Trophoblast cell (in vitro differentiated cells and primary cell): ENCODE measurements around the gene ZNF57. TPM values are rescaled to one million over a fixed set of nuclear protein-coding genes. Genes with fewer than 3 reads are reported as not detected.

Source experiments
- DNase-seq, 2 donors: peaks; one replicate each; pipeline ENCODE4 v3.0.0-alpha.2; 2016
- H2AFZ ChIP-seq: 2 replicates; pipeline ENCODE4 v1.6.1; 2013; ENCODE audit warnings: low read length, moderate library complexity, mild to moderate bottlenecking; ENCODE audit not compliant: insufficient read depth, poor library complexity
- H2AK5ac ChIP-seq: 2 replicates; pipeline ENCODE4 v1.6.1; 2013; ENCODE audit warnings: mild to moderate bottlenecking, low read length
- H2BK120ac ChIP-seq: 2 replicates; pipeline ENCODE4 v1.6.1; 2013; ENCODE audit warnings: low read length, mild to moderate bottlenecking, moderate library complexity; ENCODE audit not compliant: insufficient read depth, poor library complexity
- H2BK12ac ChIP-seq: 2 replicates; pipeline ENCODE4 v1.6.1; 2013; ENCODE audit warnings: mild to moderate bottlenecking, low read length, moderate library complexity
- H2BK5ac ChIP-seq: 2 replicates; pipeline ENCODE4 v1.6.1; 2013; ENCODE audit warnings: low read length, low read depth, moderate library complexity, mild to moderate bottlenecking; ENCODE audit not compliant: poor library complexity
- H3K14ac ChIP-seq: 2 replicates; pipeline ENCODE4 v1.6.1; 2013; ENCODE audit warnings: mild to moderate bottlenecking, low read length
- H3K18ac ChIP-seq: 2 replicates; pipeline ENCODE4 v1.6.1; 2013; ENCODE audit warnings: mild to moderate bottlenecking, low read length
- H3K23ac ChIP-seq: 2 replicates; pipeline ENCODE4 v1.6.1; 2013; ENCODE audit warnings: low read length
- H3K27ac ChIP-seq: 2 replicates; pipeline ENCODE4 v1.5.1; 2013; ENCODE audit warnings: low read depth, mild to moderate bottlenecking, inconsistent platforms, low read length, moderate library complexity
- H3K27me3 ChIP-seq: 2 replicates; pipeline ENCODE4 v1.6.1; 2013; ENCODE audit warnings: inconsistent platforms, mild to moderate bottlenecking, low read length, moderate library complexity; ENCODE audit not compliant: insufficient read depth
- H3K36me3 ChIP-seq, 2 experiments: 1 replicate in 1 of 2; 2 replicates in 1 of 2; pipeline ENCODE4 v1.6.1; 2013; ENCODE audit warnings: low read length in 2 of 2, mild to moderate bottlenecking in 2 of 2, moderate library complexity in 1 of 2; ENCODE audit not compliant: insufficient read depth in 2 of 2, control insufficient read depth in 1 of 2
- H3K4ac ChIP-seq: 2 replicates; pipeline ENCODE4 v1.6.1; 2013; ENCODE audit warnings: low read depth, mild to moderate bottlenecking, low read length, moderate library complexity
- H3K4me1 ChIP-seq, 2 experiments: 1 replicate in 1 of 2; 2 replicates in 1 of 2; pipeline ENCODE4 v1.6.1; 2013; ENCODE audit warnings: low read length in 2 of 2, mild to moderate bottlenecking in 2 of 2, moderate library complexity in 1 of 2; ENCODE audit not compliant: insufficient read depth in 2 of 2, control insufficient read depth in 1 of 2
- H3K4me2 ChIP-seq: 2 replicates; pipeline ENCODE4 v1.6.1; 2013; ENCODE audit warnings: inconsistent platforms, mild to moderate bottlenecking, low read length, moderate library complexity
- H3K4me3 ChIP-seq: 2 replicates; pipeline ENCODE4 v1.5.1; 2013; ENCODE audit warnings: mild to moderate bottlenecking, low read depth, low read length, inconsistent platforms
- H3K79me1 ChIP-seq: one replicate; pipeline ENCODE4 v1.6.1; 2013; ENCODE audit warnings: low read length
- H3K79me2 ChIP-seq: 2 replicates; pipeline ENCODE4 v1.6.1; 2013; ENCODE audit warnings: low read length, mild to moderate bottlenecking; ENCODE audit not compliant: control insufficient read depth, insufficient read depth, poor library complexity
- H3K9ac ChIP-seq: 2 replicates; pipeline ENCODE4 v1.6.1; 2013; ENCODE audit warnings: mild to moderate bottlenecking, low read length
- H3K9me3 ChIP-seq: 2 replicates; pipeline ENCODE4 v1.6.1; 2013; ENCODE audit warnings: low read depth, mild to moderate bottlenecking, control low read depth, inconsistent platforms, low read length; ENCODE audit not compliant: insufficient read depth
- H4K12ac ChIP-seq: 2 replicates; pipeline ENCODE4 v1.6.1; 2013; ENCODE audit warnings: low read depth, mild to moderate bottlenecking, low read length, moderate library complexity
- H4K8ac ChIP-seq: 2 replicates; pipeline ENCODE4 v1.6.1; 2013; ENCODE audit warnings: low read depth, mild to moderate bottlenecking, low read length, moderate library complexity
- H4K91ac ChIP-seq: one replicate; pipeline ENCODE4 v1.6.1; 2013; ENCODE audit warnings: low read depth, mild to moderate bottlenecking, low read length, moderate library complexity
- WGBS: extraction: QIAGEN DNeasy Blood & Tissue Kit; methylation state at CpG from one replicate; pipeline ENCODE4 v1.1.7; 2013; ENCODE audit warnings: missing lambda C conversion rate; ENCODE audit not compliant: insufficient read length, insufficient coverage; ENCODE audit errors: extremely low coverage; 5-methylcytosine and 5-hydroxymethylcytosine counted together
- polyA plus RNA-seq: library from polyadenylated mRNA; stranded (reverse); fragments of 200-250 nt; gene quantifications from 2 replicates; pipeline ENCODE4 v1.2.3, GENCODE V29; 2013

Gene ZNF57
- polyA plus RNA-seq, result 5.2 and 5.6 TPM in 2 replicates

- Histone ChIP-seq H3K9ac (peak within 1 kb of the TSS; percentile 81), H3K9me3 (peaks cover 5% of the 10 kb centered on the region), H3K14ac (peak within 1 kb of the TSS; percentile 94), H3K4me2 (peak within 1 kb of the TSS; percentile 100), H3K23ac (no peak within 1 kb of the TSS), H2BK5ac (peak within 1 kb of the TSS; percentile 60), H3K4me1 (peaks cover 0 to 3% of the 10 kb centered on the region in 2 experiments), H3K27me3 (no peaks in the 10 kb centered on the region), H2AFZ (peak within 1 kb of the TSS; percentile 93), H4K8ac (peak within 1 kb of the TSS; percentile 92), H3K4me3 (peak within 1 kb of the TSS; percentile 94), H2BK12ac (peak within 1 kb of the TSS; percentile 38), H2BK120ac (peak within 1 kb of the TSS; percentile 57), H3K79me1 (peaks cover 5% of the 10 kb centered on the region), H3K36me3 (no peaks in the 10 kb centered on the region), H3K18ac (peak within 1 kb of the TSS; percentile 94), H3K79me2 (peaks cover 5% of the 10 kb centered on the region), H4K91ac (peak within 1 kb of the TSS; percentile 65), H3K4ac (peak within 1 kb of the TSS; percentile 90), H4K12ac (peak within 1 kb of the TSS; percentile 98), H3K27ac (peak within 1 kb of the TSS; percentile 40), H2AK5ac (peak within 1 kb of the TSS; percentile 50)
- DNase-seq, result peak; percentile 100
- no CpG with 5 or more reads among the region's 100 CpGs for WGBS
These were observed at the start of gene ZNF57 for GRCh38 chr19:2900296-2901252. ZNF57 (plus strand) TSS chr19:2900928; CDS start chr19:2901046, 118 bp downstream.

- WGBS, result no CpG with 5 or more reads among the region's 10 CpGs
- DNase-seq, result no peak
- H3K9ac ChIP-seq, result no peak overlapping the region
These were observed 48.1 kb upstream of the ZNF57 start for GRCh38 chr19:2852598-2852997.

GRCh38 chr19:2853015-2853606, 47.6 kb upstream of the ZNF57 start:
- H3K9me3 ChIP-seq, result peaks cover 20% of the 10 kb centered on the region
- H3K23ac ChIP-seq, result no peak overlapping the region
- no peak for DNase-seq
- H3K4me1 ChIP-seq, result no peaks in the 10 kb centered on the region
- no peak overlapping the region for H4K91ac ChIP-seq
- no peak overlapping the region for H2AK5ac ChIP-seq
- H3K18ac ChIP-seq, result no peak overlapping the region
- H3K36me3 ChIP-seq, result peaks cover 19 to 33% of the 10 kb centered on the region in 2 experiments
- no peak overlapping the region for H2BK5ac ChIP-seq
- H3K27me3 ChIP-seq, result no peaks in the 10 kb centered on the region
- H3K4me3 ChIP-seq, result no peak overlapping the region
- WGBS, result no CpG with 5 or more reads among the region's 11 CpGs
- no peak overlapping the region for H3K4ac ChIP-seq
- no peak overlapping the region for H3K27ac ChIP-seq
- H2AFZ ChIP-seq, result no peak overlapping the region
- no peak overlapping the region for H4K12ac ChIP-seq
- no peaks in the 10 kb centered on the region for H3K79me2 ChIP-seq
- H3K14ac ChIP-seq, result no peak overlapping the region
- H2BK120ac ChIP-seq, result no peak overlapping the region
- H3K4me2 ChIP-seq, result no peak overlapping the region
- no peak overlapping the region for H4K8ac ChIP-seq
- H3K79me1 ChIP-seq, result no peaks in the 10 kb centered on the region
- no peak overlapping the region for H3K9ac ChIP-seq
- H2BK12ac ChIP-seq, result no peak overlapping the region

More at GRCh38 chr19:2852598-2852997, 48.1 kb upstream of the ZNF57 start:
- Histone ChIP-seq H3K23ac (no peak overlapping the region), H2BK5ac (no peak overlapping the region), H3K4me2 (no peak overlapping the region), H3K4ac (no peak overlapping the region), H2BK120ac (no peak overlapping the region), H3K9me3 (peaks cover 17% of the 10 kb centered on the region), H2AK5ac (no peak overlapping the region), H4K91ac (no peak overlapping the region), H2BK12ac (no peak overlapping the region), H3K27ac (no peak overlapping the region), H3K18ac (no peak overlapping the region), H3K79me2 (no peaks in the 10 kb centered on the region), H4K12ac (no peak overlapping the region), H3K14ac (no peak overlapping the region), H3K36me3 (peaks cover 19 to 33% of the 10 kb centered on the region in 2 experiments), H3K4me1 (no peaks in the 10 kb centered on the region), H4K8ac (no peak overlapping the region), H2AFZ (no peak overlapping the region), H3K79me1 (no peaks in the 10 kb centered on the region), H3K27me3 (no peaks in the 10 kb centered on the region), H3K4me3 (no peak overlapping the region)

GRCh38 chr19:2854849-2855248, 45.9 kb upstream of the ZNF57 start:
- no peak overlapping the region for H3K18ac ChIP-seq
- H2BK5ac ChIP-seq, result no peak overlapping the region
- H2BK12ac ChIP-seq, result no peak overlapping the region
- no peaks in the 10 kb centered on the region for H3K79me2 ChIP-seq
- H4K8ac ChIP-seq, result no peak overlapping the region
- no peak overlapping the region for H3K4ac ChIP-seq
- H3K27me3 ChIP-seq, result no peaks in the 10 kb centered on the region
- no peaks in the 10 kb centered on the region for H3K4me1 ChIP-seq
- H3K79me1 ChIP-seq, result no peaks in the 10 kb centered on the region
- no peak overlapping the region for H2AFZ ChIP-seq
- no peak for DNase-seq
- H3K23ac ChIP-seq, result no peak overlapping the region
- H4K91ac ChIP-seq, result no peak overlapping the region
- H2BK120ac ChIP-seq, result no peak overlapping the region
- H3K9me3 ChIP-seq, result peaks cover 32% of the 10 kb centered on the region
- peaks cover 22 to 31% of the 10 kb centered on the region in 2 experiments for H3K36me3 ChIP-seq
- H3K9ac ChIP-seq, result no peak overlapping the region
- WGBS, result no CpG with 5 or more reads among the region's 3 CpGs
- H3K4me3 ChIP-seq, result no peak overlapping the region
- no peak overlapping the region for H3K14ac ChIP-seq
- no peak overlapping the region for H2AK5ac ChIP-seq
- H4K12ac ChIP-seq, result no peak overlapping the region
- H3K4me2 ChIP-seq, result no peak overlapping the region
- H3K27ac ChIP-seq, result no peak overlapping the region
